ENCODE results near the gene NSG1. TPM values are rescaled to one million over a fixed set of nuclear protein-coding genes. Genes with fewer than 3 reads are reported as not detected.

The NSG1 gene
- total RNA-seq, 1 donor from 2014 or later, result 12.7 TPM

GRCh38 chr4:4364486-4365208, 22.3 kb upstream of the NSG1 start:
- peaks cover 3% of the 10 kb centered on the region for H3K27me3 ChIP-seq (ENCODE audit: control insufficient read depth, insufficient read depth, low read length)
- H3K36me3 ChIP-seq (ENCODE audit: control insufficient read depth, insufficient read depth, low read length), result no peaks in the 10 kb centered on the region
- DNase-seq (ENCODE audit: low read depth), result no peak
- TF ChIP-seq CTCF (IDR thresholded peaks at IDR 0.05; ENCODE audit: insufficient read depth, low read length, poor library complexity, severe bottlenecking), result no peak
- no peak overlapping the region for H3K4me3 ChIP-seq (ENCODE audit: low read depth, low read length)

- TF ChIP-seq CTCF (IDR thresholded peaks at IDR 0.05; ENCODE audit: insufficient read depth, low read length, poor library complexity, severe bottlenecking), result no peak
- H3K36me3 ChIP-seq (ENCODE audit: control insufficient read depth, insufficient read depth, low read length), result no peaks in the 10 kb centered on the region
- H3K4me3 ChIP-seq (ENCODE audit: low read depth, low read length), result no peak overlapping the region
- no peak for DNase-seq (ENCODE audit: low read depth)
- H3K27me3 ChIP-seq (ENCODE audit: control insufficient read depth, insufficient read depth, low read length), result peaks cover 3% of the 10 kb centered on the region
Observed at GRCh38 chr4:4368809-4369580, 17.9 kb upstream of the NSG1 start.

DNA sequence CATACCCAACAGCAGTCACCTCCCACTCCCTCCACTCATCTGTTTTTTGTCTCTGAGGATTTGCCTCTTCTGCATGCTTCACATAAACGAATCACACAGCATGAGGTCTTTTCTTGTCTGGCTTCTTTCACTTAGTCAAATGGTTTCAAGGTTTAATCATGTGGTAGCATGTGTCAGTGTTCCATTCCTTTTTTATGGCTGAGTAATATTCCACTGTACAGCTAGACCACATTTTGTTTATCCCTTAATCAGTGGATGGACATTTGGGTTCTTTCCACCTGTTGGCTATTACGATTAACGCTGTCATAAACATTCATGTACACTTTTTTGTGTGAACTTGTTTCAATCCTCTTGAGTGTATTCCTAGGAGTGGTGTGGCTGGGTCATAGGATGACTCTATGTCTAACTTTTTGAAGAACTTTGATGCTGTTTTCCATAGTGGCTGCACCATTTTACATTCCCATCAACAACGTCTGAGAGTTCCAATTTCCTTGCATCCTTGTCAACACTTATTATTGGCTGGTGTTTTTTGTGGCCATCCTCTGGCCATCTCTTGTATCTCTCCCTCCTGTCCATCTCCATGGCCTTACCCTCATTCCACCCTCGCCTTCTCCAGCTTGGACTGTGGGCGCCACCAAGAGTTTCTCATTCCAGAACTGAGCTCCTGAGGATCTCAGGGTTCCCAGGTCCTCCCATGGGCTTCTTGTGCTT, 12.4 kb upstream of the NSG1 start:
- H3K36me3 ChIP-seq (ENCODE audit: control insufficient read depth, insufficient read depth, low read length), result no peaks in the 10 kb centered on the region
- no peak for DNase-seq (ENCODE audit: low read depth)
- no peak overlapping the region for H3K4me3 ChIP-seq (ENCODE audit: low read depth, low read length)
- H3K27me3 ChIP-seq (ENCODE audit: control insufficient read depth, insufficient read depth, low read length), result peaks cover 8% of the 10 kb centered on the region
- TF ChIP-seq CTCF (IDR thresholded peaks at IDR 0.05; ENCODE audit: insufficient read depth, low read length, poor library complexity, severe bottlenecking), result no peak

DNA sequence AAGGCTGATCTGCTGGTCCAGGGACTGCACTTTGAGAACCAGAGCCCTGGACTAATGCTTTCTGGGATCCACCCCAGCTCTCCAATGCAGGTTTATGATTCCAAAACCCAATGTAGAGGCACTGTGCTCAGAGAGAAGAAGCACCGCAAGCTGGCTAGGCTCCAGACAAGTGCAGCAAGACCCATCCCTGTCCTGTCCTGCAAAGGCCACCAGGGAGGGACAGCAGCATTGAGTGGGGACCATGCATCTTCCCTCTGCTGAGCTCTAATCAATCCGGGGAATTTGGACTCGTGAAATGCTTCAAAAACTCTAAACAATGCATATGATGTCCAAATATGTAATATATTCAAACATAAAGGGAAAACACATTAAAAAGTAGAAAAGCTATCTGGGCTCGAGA, 10.8 kb upstream of the NSG1 start:
- H3K4me3 ChIP-seq (ENCODE audit: low read depth, low read length), result no peak overlapping the region
- H3K27me3 ChIP-seq (ENCODE audit: control insufficient read depth, insufficient read depth, low read length), result peaks cover 8% of the 10 kb centered on the region
- no peaks in the 10 kb centered on the region for H3K36me3 ChIP-seq (ENCODE audit: control insufficient read depth, insufficient read depth, low read length)
- DNase-seq (ENCODE audit: low read depth), result no peak
- no peak for TF ChIP-seq CTCF (IDR thresholded peaks at IDR 0.05; ENCODE audit: insufficient read depth, low read length, poor library complexity, severe bottlenecking)

DNA sequence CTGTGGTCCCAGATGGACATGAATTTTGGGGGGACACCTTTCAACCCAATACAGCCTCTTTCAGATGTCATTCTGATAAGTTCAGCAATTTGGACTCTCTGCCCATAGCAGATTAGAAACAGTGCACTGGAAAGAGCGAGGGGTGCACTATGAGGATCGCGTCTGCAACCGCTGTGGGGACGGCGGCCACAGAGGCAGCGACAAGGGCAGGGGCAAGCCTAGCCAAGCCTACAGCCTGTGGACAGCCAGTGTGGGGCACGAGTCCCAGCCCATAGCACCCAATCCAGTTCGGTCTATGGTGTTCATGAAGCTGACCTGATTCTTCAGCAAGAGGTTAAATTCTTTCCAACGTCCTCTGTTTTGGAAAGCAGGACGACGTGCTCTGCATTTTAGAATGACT, 9.7 kb upstream of the NSG1 start:
- peaks cover 8% of the 10 kb centered on the region for H3K27me3 ChIP-seq (ENCODE audit: control insufficient read depth, insufficient read depth, low read length)
- no peak for DNase-seq (ENCODE audit: low read depth)
- TF ChIP-seq CTCF (IDR thresholded peaks at IDR 0.05; ENCODE audit: insufficient read depth, low read length, poor library complexity, severe bottlenecking), result no peak
- no peak overlapping the region for H3K4me3 ChIP-seq (ENCODE audit: low read depth, low read length)
- no peaks in the 10 kb centered on the region for H3K36me3 ChIP-seq (ENCODE audit: control insufficient read depth, insufficient read depth, low read length)

Data from kidney epithelial cell (primary cell).